HCT116 (cell line): ENCODE data around the gene AKR7A3.

Experiments used
- CEBPB ChIP-seq: IDR thresholded peaks from 2 replicates; pipeline ENCODE4 v1.6.1; 2012; ENCODE audit warnings: low read depth
- EGR1 ChIP-seq: IDR thresholded peaks from 2 replicates; pipeline ENCODE4 v1.6.1; 2012; ENCODE audit warnings: low read depth
- EZH2 ChIP-seq: fragments of 200-600 bp; sonication (generic); IDR thresholded peaks from 2 replicates; pipeline ENCODE4 v1.6.1; 2017; ENCODE audit warnings: antibody characterized with exemption, mixed run types
- EZH2phosphoT487 ChIP-seq: fragments of 200-600 bp; IDR thresholded peaks from 2 replicates; pipeline ENCODE4 v1.6.1; 2018; ENCODE audit warnings: antibody characterized with exemption, borderline replicate concordance
- JUND ChIP-seq: IDR thresholded peaks from 2 replicates; pipeline ENCODE4 v1.6.1; 2012
- POLR2A ChIP-seq: IDR thresholded peaks from 2 replicates; pipeline ENCODE4 v1.7.0; 2011; ENCODE audit warnings: borderline replicate concordance; ENCODE audit not compliant: insufficient read depth, insufficient read length; ENCODE audit errors: extremely low read depth
- POLR2AphosphoS5 ChIP-seq: IDR thresholded peaks from 2 replicates; pipeline ENCODE4 v1.6.1; 2011; ENCODE audit warnings: mild to moderate bottlenecking, low read depth, low read length, moderate library complexity
- SIN3A ChIP-seq: IDR thresholded peaks from 2 replicates; pipeline ENCODE4 v1.6.1; 2012; ENCODE audit warnings: low read depth
- SP1 ChIP-seq: IDR thresholded peaks from 2 replicates; pipeline ENCODE4 v1.6.1; 2012; ENCODE audit warnings: low read depth
- ZNF274 ChIP-seq: fragments of 200-500 bp; sonication (Bioruptor generic); IDR thresholded peaks from 2 replicates; pipeline ENCODE4 v1.6.1; 2014; ENCODE audit warnings: mild to moderate bottlenecking, low read depth, low read length, inconsistent platforms
- TF ChIP-seq, protein P1 (sequence below), 3 experiments: fragments of 200-600 bp in 1 of 3; sonication (generic) in 1 of 3; IDR thresholded peaks in 2 of 3; conservative IDR thresholded peaks in 1 of 3; 2 replicates each; pipeline ENCODE4 v1.5.1; 2012 to 2017; ENCODE audit warnings: low read depth in 2 of 3, low read length in 2 of 3, antibody characterized with exemption in 1 of 3, borderline replicate concordance in 1 of 3, control low read depth in 1 of 3, mild to moderate bottlenecking in 1 of 3, mixed read lengths in 1 of 3, mixed run types in 1 of 3, moderate library complexity in 1 of 3; ENCODE audit not compliant: insufficient read depth in 1 of 3
- TF ChIP-seq, protein P2 (sequence below): IDR thresholded peaks from 2 replicates; pipeline ENCODE4 v1.6.1; 2012

DNA sequence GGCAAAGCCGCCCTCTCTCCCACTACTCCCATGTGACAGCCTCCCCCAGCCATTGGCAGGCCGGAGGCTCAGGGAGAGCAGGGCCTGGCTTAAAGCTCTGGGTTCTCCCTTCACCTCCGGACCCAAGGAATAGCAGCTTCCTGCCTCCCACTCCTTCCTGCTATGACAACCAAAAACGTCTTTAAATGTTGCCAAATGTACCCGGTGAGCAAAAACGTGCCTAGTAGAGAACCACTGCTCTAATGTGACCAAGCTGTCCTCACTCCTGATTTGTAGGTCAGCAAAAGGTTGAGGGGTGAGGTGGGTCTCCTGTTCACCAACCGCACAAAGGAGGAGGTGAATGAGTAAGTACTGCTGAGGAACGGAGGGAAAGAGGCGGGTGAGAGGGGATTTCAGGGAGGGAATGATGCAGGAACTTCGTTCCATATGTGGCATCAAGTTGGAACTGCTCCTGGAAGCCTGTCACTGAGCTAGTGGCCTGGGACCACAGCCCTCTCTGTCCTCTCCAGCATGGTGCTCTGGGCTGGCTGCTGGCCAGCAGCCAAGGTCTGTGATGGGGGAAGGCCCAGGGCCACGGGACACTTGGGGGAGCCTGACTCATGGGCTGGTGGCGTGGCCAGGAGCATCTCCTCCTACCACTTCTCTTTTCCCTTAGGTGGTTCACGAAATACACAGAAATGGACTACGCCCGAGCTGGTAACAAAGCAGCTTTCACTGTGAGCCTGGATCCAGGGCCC is 31.2 kb downstream of the AKR7A3 start:
- TF ChIP-seq, protein P1, sequence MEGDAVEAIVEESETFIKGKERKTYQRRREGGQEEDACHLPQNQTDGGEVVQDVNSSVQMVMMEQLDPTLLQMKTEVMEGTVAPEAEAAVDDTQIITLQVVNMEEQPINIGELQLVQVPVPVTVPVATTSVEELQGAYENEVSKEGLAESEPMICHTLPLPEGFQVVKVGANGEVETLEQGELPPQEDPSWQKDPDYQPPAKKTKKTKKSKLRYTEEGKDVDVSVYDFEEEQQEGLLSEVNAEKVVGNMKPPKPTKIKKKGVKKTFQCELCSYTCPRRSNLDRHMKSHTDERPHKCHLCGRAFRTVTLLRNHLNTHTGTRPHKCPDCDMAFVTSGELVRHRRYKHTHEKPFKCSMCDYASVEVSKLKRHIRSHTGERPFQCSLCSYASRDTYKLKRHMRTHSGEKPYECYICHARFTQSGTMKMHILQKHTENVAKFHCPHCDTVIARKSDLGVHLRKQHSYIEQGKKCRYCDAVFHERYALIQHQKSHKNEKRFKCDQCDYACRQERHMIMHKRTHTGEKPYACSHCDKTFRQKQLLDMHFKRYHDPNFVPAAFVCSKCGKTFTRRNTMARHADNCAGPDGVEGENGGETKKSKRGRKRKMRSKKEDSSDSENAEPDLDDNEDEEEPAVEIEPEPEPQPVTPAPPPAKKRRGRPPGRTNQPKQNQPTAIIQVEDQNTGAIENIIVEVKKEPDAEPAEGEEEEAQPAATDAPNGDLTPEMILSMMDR (IDR thresholded peaks at IDR 0.05 in 2 of 3, conservative IDR thresholded peaks at IDR 0.05 in 1 of 3; ENCODE audit: borderline replicate concordance in 1 of 3, insufficient read depth in 1 of 3, low read depth in 2 of 3, low read length in 2 of 3), result no peak
- TF ChIP-seq ZNF274 (no peak), EZH2phosphoT487 (no peak), POLR2AphosphoS5 (no peak), SP1 (no peak), EGR1 (no peak), SIN3A (no peak), POLR2A (no peak), EZH2 (no peak), JUND (no peak), CEBPB (no peak)
- TF ChIP-seq, protein P2, sequence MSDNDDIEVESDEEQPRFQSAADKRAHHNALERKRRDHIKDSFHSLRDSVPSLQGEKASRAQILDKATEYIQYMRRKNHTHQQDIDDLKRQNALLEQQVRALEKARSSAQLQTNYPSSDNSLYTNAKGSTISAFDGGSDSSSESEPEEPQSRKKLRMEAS, result no peak
